Raji (cell line): Measurements from ENCODE around the gene CAMTA1.

ENCODE experiments used
- POLR2A ChIP-seq: IDR thresholded peaks from 2 replicates; pipeline ENCODE4 v1.6.1; 2011; ENCODE audit warnings: low read depth, low read length, control low read depth; ENCODE audit not compliant: insufficient read depth

CAMTA1 gene

DNA sequence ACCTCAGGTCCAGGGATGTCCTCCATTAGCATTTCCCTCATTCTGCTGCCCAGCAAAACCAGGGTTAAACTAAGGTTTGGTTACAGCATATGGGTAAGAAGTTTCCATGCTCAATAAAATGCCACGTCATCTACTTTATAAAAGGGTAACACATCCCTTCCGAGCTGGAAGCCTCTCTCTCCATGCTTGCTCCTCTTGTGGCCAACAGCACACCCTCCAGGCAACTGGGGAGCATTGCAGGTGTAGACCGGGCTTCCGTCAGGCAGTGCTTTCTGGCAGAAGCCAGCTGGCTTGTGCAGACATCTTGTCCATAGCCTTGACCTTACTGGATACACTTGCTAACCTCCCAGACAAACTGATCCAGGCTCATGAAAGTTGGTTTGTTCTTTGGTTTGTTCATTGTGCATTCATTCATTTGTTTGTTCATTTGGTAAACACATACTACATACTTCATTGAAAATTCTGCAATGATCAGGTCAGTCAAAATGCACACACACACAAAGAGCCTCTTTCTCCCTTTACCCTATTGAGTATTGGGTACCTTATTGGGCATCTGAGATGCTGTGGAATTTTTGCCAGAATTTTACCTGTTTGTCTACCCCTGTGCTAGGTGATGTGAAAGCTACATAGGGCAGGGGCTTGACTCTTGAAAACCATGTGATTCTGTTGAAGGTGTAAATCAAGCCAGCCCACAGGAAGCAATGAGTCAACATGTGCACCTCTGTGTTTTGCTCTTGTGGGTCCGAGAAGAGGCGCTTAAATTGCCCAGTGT is 422.8 kb downstream of the CAMTA1 start:
- TF ChIP-seq POLR2A: no peak

DNA sequence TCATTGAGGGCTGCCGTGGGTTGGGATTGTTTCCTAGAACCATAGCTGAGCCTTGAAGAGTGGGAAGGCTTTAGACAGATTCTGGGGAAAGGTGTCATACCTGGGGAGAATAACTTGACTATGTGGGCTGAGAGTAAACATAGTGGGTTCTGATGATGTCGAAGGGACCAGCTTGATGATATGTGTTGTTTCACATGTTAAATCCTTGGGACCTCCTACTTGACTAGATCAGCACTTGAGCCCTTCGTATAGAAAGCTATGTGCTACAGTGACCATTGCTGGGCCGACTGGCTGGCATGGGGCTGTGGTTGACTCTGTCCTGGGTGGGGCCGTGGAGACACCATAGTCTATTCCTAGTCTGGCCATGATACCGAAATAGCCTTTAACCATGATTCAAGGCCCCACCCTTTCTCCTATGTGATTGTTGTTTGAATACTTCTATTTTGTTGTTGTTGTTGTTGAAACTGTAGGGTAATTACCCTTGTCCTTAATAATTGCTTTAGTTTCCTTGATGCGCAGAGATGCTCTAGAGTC is 423.5 kb downstream of the CAMTA1 start:
- no peak for TF ChIP-seq POLR2A

DNA sequence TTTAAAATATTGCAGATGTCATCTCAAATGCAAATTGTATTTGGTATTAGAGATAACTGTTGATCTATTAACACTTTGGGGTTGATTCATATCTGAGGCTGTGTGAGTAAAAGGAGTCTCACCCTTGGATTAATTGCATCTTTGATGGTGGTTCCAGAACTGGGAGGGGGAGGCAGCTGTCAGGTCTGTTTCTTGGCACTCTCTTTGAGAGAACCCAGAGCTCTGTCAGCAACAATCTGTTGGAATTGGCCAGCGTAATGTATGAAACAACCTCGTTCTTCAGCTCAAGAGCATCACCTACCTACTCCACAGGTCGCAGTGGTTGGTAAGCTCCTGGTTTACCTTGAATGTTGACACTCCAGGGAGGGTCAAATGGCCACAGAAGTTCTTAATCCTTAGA is 424.1 kb downstream of the CAMTA1 start:
- TF ChIP-seq POLR2A: no peak

DNA sequence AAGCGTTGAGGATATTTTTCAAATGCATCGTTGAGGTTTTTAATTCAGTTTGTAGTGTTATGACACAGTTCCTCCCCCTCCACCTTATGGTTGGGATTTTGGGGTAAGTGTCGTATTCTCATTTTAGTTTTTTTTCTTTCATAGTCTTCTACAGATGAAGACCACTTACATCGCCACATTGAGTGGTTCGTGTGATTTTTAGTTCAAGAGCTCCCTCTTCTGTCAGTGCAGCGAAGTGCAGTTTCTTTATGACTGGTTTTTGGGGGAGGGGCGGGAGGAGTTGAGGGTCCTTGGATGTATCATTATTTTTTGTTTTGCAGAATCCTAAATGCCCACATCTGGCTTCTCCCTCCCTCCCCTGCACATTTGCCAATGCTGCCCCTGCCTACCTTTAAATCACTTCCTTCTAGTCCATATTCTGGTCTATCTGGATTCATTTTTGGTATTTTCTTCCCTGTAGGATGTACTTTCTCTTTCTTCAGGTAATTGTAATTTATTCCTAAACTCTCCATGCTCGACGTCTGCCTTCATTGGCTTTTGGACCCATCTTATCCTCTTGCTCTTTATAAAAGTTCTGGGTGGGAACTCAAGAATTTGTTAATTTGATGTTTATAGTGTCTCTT is 433.1 kb downstream of the CAMTA1 start:
- no peak for TF ChIP-seq POLR2A

DNA sequence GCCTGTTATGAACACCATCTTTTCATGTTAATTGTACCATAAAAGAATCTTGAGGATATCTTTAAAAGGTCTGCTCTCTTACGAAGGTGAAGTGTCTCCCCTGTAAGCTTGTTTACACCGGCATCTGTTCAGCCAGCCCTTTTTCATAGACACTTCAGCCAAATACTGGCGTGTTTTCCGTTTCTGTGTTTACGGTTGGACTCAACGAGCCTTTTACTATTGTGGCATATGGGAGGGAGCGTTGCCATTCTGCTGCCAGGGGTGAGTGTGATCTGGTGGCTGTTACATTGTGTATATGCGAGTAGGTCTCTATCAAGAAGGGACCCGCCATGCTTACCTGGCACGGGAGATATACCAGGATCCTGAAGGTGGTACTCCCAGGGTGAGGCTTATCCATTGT is 433.8 kb downstream of the CAMTA1 start:
- no peak for TF ChIP-seq POLR2A

DNA sequence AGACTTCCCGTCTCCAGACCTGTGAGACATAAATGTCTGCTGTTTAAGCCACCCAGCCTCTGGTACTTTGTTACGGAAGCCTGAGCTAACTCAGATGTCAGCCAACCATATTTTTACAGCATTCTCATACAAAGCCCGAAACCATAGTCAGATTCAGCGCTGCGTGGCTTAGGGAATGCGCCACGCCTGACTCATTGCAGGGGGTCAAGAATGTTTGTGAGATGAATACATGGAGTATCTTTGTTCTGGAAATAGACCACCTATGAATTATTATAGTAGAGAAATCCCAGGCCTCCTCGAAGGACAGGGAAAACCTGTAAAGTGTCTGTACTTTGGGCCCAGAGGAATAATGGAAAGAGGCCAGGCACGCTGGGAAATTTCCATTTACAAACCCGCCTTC is 434.8 kb downstream of the CAMTA1 start:
- TF ChIP-seq POLR2A: no peak

DNA sequence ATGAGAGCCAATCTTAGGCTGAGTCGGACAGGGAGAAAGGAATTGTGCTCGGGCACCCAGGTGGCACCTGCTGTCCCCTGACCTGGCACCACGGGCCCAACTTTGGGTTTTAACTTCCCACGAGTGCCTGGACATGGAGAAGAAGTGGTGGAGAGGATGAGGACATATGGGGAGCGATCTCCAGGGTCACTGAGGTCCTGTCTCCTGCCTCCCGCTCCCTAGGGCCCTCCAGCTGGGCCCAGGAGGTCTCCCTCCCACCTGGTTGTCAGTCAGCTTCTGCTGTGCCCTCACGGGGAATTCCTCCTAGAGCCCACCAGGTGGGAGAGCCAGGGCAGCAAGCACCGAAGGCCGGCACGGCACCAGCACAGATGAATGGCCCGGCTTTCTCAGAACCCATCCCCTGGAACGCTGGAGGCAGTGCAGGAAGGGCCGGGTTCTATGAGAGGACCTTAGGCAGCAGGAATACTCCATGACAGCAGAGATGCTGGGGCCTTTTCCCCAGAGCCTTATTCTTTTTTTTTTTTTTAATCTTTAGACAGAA is 435.5 kb downstream of the CAMTA1 start:
- no peak for TF ChIP-seq POLR2A

DNA sequence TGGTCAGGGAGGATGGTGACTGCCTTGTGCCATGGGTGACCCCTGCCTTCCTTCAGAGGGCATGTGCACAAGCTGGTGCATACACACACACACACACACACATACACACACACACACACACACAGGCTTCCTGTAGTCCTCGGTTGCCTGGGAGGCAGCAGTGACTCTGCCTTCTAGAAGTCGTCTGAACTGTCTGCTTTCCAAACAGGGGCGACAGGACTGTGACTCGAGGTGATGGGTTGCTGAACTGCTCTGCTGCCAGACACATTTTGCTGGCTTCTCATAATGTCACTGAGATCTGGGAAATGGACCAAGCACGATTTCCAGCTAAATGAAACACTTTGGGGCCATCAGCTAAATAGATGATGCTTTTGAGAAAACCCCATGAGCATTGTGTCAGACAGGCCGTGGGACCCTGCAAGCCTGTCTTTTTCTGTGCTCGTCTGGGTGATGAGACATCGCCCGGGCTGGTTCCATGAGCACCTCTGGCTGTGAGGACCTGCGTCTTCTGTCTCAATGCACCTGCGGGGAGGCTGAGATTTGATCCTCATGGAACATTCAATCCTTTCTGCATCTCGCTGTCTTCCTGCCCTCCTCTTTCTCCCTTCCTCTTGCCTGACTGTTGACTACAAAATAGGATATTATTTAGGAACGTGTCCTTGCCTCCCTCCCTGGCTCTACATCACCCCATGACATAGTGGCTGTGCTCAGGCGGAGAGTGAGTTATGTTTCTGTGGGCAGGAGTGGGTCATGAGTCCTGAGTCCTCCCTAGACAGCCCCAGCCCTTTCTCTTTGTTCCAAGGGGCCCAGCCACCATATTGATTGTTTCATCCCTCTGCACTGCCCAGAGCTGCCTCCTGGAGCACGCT is 436.8 kb downstream of the CAMTA1 start:
- no peak for TF ChIP-seq POLR2A

DNA sequence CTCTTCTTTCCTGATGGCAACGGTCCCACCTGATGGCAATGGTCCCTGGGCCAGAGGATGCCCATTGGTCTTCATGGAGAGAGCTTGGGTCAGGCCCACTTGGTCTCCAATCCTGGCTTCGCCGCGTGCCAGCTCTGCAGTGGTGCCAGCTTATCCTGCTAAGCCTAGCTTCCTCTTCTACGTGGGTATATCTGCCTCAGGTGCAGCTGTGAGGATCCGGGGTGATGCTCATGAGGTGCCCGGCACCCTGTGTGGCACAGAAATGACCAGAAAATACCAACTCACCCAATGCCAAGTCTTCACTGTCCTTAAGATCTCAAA is 437.4 kb downstream of the CAMTA1 start:
- no peak for TF ChIP-seq POLR2A

DNA sequence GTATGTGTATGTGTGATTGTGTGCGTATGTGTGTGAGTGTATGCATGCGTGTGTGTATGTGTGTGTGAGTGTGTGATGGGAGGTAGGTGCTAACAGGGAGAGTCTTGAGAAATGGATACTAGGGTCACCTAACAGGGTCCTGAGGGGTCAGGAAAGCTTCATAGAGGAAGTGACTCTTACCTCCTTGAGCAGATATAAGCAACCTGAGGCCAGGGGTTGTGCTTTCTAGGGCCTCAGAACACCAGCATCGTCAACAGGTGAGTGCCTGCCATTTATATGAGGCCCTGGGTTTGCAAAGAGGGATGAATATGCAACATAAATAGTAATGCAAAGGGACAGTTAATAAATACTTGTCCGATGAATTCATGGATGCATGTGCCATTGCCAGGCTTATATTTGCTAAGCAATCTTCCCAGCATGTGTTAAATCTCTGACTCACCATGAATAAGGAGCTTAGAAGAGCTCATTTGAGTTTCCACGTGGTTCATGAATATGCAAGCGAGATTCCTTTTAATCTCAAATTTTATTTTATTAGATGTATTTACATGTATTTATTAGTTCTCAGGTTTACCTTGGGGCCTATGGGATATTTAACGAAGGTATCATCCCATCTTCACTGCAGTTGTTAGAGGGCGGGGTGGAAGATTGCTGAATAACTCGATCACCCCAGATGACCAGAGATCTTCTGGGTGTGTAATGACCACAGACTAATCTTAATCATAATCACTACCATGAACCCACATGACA is 438.3 kb downstream of the CAMTA1 start:
- no peak for TF ChIP-seq POLR2A

DNA sequence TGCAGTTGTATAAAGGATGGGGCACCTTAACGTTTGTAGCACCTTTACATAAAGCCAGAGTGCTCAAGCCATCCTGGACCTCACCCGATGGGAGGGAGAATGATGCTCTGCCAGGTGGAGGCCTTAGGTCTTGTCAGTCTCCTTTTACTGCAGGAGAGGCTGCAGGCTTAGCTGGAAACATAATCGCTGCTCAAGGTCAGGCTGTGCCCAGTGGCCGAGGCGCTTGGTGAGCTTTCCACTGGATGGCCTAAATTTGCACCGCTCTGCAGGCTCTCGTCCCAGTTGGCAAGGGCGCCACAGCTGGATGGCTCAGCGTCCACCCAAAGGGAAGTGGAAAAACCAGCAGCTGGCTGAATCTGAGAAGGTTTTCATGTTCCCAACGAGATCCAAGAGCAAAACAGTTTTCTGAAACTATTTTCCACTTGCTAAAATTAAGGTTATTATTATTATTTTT is 438.9 kb downstream of the CAMTA1 start:
- TF ChIP-seq POLR2A: no peak

DNA sequence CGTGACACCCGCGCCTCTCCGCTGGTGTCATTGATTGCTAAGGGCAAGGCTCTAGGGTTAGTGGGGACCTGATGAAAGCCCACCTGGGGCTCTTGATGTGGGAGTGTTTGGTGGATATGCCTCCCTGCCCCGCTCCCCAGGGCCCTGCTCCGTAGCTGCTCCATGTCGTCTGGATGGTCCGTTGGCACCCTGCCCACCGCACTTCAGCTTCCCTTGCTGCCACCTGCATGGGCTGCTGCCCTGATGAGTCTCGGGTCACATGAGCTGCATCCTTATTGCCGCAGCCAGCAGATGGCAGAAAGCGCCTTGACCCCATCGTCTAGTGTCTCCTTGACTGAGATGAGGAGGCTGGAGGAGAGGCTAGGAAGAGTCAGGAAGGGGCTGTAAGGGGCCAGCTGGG is 439.4 kb downstream of the CAMTA1 start:
- no peak for TF ChIP-seq POLR2A

DNA sequence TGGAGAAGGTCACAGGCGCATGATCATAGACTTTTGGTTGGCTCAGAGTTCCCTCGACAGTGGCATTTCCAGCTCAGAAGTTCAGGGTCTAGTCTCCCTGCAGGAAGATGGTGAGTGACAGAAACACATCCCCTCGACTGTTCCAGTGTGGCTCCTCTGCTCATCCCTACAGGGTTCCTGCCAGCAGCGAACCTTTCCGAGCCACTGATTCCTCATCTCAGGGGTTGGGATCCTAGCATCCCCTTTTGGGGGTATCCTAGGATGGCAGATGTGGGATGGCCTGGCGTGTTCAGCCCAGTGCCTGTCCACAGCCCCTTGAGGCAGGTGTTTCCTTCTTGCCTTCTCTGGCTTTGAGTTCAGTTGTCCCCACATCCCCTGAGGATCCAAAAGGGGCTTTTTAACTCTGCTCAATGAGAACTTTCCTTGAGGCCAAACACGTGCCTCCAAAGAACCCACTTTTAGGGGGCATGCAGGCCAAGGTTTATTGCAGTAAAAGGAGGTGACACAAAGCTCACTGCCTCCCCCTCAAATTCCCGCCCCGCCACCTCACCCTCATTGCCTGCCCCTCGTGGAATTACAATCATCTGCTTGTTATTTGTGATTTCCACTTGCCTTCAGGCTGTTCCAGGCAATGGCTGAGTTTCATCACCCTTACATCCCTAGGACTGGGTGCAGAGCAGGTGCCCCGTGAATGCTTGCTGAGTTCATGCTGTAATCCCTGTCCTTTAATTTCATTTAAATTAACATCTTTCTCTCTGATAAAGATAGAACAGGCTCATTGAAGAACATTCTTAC is 440.7 kb downstream of the CAMTA1 start:
- no peak for TF ChIP-seq POLR2A

DNA sequence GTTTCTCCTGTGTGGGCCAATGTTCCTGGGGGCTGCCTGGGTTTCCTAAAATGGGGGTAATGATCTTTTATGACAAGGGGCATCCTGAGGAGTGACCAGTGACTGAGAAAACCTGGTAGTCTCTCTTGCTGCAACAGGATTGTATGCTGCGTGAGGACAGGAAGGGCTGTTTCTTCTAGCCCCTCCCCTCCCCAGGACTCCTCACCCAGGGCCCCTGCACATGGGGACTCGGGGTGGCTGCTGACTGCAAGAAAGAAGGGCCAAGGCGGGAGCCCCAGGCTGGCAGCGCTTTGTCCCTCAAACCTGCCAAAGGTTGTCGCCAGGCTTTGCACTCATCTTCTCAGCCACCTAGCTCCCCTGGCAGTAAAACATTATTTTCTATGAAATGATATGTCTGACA is 442.4 kb downstream of the CAMTA1 start:
- TF ChIP-seq POLR2A: no peak
